GM12878 (cell line): Measurements from ENCODE around the gene HDDC3. TPM values are rescaled to one million over a fixed set of nuclear protein-coding genes. Genes with fewer than 3 reads are reported as not detected.

Source experiments
- CBX5 ChIP-seq: sonication (generic); IDR thresholded peaks from 2 replicates; pipeline ENCODE4 v1.6.1; 2016; ENCODE audit warnings: low read depth, moderate library complexity, mild to moderate bottlenecking, inconsistent platforms
- EZH2 ChIP-seq: IDR thresholded peaks from 2 replicates; pipeline ENCODE4 v1.6.1; 2012; ENCODE audit warnings: low read depth, mild to moderate bottlenecking, control low read depth, inconsistent platforms, low read length, borderline replicate concordance; ENCODE audit not compliant: control insufficient read depth
- HDAC2 ChIP-seq: fragments of 200-600 bp; sonication (generic); IDR thresholded peaks from 2 replicates; pipeline ENCODE4 v1.6.1; 2017
- KDM1A ChIP-seq: fragments of 200-600 bp; sonication (generic); IDR thresholded peaks from 2 replicates; pipeline ENCODE4 v1.6.1; 2016; ENCODE audit warnings: borderline replicate concordance
- RELA ChIP-seq: fragments of 450-650 bp; IDR thresholded peaks from 2 replicates; pipeline ENCODE4 v1.8.0; 2014; ENCODE audit warnings: borderline replicate concordance; ENCODE audit not compliant: partially characterized antibody
- polyA plus RNA-seq, 11 experiments: library from polyadenylated mRNA; depleted of rRNA in 4 of 11; unstranded in 6 of 11; stranded (reverse) in 5 of 11; fragments of >200 nt; fragmentation: Nextera tagmentation in 4 of 11; fragmentation: Illumina TruSeq in 1 of 11; extraction: Ambion mirVana in 4 of 11; extraction: Trizol in 1 of 11; gene quantifications; 1 replicate in 1 of 11; 2 replicates in 10 of 11; pipeline versions ENCODE4 v1.2.1 to v1.2.3, GENCODE V29; 2011 to 2016; ENCODE audit warnings: inconsistent platforms in 2 of 11, missing spikeins in 2 of 11, low read depth in 1 of 11
- total RNA-seq, 4 experiments: library from RNA; depleted of rRNA in 3 of 4; stranded (reverse); fragments of >200 nt in 3 of 4; fragmentation: Illumina TruSeq in 1 of 4; extraction: Trizol in 1 of 4; gene quantifications; 2 replicates each; pipeline versions ENCODE4 v1.2.1 to v1.2.3, GENCODE V29; 2013 to 2021
- TF ChIP-seq, protein P1 (sequence below): fragments of 450-650 bp; IDR thresholded peaks from 2 replicates; pipeline ENCODE4 v1.6.1; 2016; ENCODE audit warnings: mild to moderate bottlenecking, moderate library complexity, borderline replicate concordance
- TF ChIP-seq, protein P2 (sequence below): IDR thresholded peaks from 2 replicates; pipeline ENCODE4 v1.6.1; 2011; ENCODE audit warnings: borderline replicate concordance, low read depth, mild to moderate bottlenecking, moderate library complexity, mixed read lengths, low read length; ENCODE audit not compliant: insufficient read depth; ENCODE audit errors: extremely low read length

HDDC3 gene
- total and polyA plus RNA-seq, 10 of the 15 experiments (the other 5 are each of a cell fraction or from before 2014, with no cell fraction given): 5.6 to 39.5 (median 23.0) TPM

DNA sequence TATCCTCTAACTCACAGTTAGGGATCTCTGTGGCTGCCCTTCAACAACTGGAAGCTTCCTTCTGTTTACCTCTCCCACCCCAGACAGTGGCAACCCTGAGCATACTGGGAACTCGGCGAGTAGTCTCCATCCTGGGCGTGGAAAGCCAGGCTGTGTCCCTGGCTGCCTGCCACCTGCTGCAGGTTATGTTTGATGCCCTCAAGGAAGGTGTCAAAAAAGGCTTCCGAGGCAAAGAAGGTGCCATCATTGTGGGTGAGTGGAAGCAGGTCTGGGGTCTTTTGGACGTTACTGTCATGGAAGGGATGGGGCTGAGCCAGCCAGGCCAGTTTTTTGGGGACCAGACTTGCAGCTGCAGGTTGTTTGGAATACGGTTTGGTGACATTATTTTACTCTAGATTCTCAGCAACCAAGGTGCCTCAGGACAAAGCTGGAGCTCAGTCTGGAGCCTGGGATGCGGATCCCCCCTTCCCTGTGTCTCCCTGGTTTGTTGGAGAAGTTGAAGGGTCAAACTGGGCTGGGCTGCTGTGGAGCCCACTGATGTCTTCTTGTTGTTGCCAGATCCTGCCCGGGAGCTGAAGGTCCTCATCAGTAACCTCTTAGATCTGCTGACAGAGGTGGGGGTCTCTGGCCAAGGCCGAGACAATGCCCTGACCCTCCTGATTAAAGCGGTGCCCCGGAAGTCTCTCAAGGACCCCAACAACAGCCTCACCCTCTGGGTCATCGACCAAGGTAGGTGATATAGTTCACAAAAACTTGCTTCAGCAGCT lies 10.2 kb upstream of the HDDC3 start (continued):
- TF ChIP-seq, protein P1, sequence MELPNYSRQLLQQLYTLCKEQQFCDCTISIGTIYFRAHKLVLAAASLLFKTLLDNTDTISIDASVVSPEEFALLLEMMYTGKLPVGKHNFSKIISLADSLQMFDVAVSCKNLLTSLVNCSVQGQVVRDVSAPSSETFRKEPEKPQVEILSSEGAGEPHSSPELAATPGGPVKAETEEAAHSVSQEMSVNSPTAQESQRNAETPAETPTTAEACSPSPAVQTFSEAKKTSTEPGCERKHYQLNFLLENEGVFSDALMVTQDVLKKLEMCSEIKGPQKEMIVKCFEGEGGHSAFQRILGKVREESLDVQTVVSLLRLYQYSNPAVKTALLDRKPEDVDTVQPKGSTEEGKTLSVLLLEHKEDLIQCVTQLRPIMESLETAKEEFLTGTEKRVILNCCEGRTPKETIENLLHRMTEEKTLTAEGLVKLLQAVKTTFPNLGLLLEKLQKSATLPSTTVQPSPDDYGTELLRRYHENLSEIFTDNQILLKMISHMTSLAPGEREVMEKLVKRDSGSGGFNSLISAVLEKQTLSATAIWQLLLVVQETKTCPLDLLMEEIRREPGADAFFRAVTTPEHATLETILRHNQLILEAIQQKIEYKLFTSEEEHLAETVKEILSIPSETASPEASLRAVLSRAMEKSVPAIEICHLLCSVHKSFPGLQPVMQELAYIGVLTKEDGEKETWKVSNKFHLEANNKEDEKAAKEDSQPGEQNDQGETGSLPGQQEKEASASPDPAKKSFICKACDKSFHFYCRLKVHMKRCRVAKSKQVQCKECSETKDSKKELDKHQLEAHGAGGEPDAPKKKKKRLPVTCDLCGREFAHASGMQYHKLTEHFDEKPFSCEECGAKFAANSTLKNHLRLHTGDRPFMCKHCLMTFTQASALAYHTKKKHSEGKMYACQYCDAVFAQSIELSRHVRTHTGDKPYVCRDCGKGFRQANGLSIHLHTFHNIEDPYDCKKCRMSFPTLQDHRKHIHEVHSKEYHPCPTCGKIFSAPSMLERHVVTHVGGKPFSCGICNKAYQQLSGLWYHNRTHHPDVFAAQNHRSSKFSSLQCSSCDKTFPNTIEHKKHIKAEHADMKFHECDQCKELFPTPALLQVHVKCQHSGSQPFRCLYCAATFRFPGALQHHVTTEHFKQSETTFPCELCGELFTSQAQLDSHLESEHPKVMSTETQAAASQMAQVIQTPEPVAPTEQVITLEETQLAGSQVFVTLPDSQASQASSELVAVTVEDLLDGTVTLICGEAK: no peak
- TF ChIP-seq EZH2 (no peak), KDM1A (no peak), HDAC2 (no peak), RELA (no peak), CBX5 (no peak)
- TF ChIP-seq, protein P2, sequence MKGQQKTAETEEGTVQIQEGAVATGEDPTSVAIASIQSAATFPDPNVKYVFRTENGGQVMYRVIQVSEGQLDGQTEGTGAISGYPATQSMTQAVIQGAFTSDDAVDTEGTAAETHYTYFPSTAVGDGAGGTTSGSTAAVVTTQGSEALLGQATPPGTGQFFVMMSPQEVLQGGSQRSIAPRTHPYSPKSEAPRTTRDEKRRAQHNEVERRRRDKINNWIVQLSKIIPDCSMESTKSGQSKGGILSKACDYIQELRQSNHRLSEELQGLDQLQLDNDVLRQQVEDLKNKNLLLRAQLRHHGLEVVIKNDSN: no peak
